GM19395 (cell line): ENCODE results near the gene TNXB.
"Not testable (repeated sequence)": the region's sequence is repeated elsewhere in the genome, so short reads cannot be mapped to it uniquely, and the experiment has no call there.

Experiments used
- ATAC-seq: cut with Tn5 transposase; IDR thresholded peaks from one replicate; pipeline ENCODE4 v1.9.1; 2021; ENCODE audit warnings: mild to moderate bottlenecking, moderate library complexity; ENCODE audit not compliant: unreplicated experiment

The TNXB gene

GRCh38 chr6:32042276-32042675, 66.9 kb downstream of the TNXB start:
- ATAC-seq = not testable (repeated sequence)

DNA sequence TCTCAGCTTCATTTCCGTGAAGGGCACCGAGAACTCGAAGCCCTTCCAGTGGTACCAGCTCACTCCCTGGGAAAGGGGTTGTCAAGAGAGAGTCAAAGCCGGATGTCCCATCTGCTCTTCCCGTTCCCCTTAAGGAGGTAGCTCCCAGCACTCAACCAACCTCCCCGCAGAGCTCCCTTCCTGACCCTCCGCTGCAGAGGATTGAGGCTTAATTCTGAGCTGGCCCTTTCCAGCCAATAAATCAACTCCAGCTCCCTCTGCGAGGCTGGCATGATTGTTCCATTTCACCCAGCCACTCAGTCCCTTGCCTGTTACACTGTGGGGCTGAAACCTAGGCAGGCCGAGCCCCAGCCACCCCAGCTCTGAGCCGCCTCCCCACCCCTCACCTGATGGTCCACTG, 67.8 kb downstream of the TNXB start:
- not testable (repeated sequence) for ATAC-seq

- not testable (repeated sequence) for ATAC-seq
Measured at GRCh38 chr6:32041050-32041321, 68.2 kb downstream of the TNXB start.

- ATAC-seq = not testable (repeated sequence)
Measured at GRCh38 chr6:32040299-32041049, 68.7 kb downstream of the TNXB start.

DNA sequence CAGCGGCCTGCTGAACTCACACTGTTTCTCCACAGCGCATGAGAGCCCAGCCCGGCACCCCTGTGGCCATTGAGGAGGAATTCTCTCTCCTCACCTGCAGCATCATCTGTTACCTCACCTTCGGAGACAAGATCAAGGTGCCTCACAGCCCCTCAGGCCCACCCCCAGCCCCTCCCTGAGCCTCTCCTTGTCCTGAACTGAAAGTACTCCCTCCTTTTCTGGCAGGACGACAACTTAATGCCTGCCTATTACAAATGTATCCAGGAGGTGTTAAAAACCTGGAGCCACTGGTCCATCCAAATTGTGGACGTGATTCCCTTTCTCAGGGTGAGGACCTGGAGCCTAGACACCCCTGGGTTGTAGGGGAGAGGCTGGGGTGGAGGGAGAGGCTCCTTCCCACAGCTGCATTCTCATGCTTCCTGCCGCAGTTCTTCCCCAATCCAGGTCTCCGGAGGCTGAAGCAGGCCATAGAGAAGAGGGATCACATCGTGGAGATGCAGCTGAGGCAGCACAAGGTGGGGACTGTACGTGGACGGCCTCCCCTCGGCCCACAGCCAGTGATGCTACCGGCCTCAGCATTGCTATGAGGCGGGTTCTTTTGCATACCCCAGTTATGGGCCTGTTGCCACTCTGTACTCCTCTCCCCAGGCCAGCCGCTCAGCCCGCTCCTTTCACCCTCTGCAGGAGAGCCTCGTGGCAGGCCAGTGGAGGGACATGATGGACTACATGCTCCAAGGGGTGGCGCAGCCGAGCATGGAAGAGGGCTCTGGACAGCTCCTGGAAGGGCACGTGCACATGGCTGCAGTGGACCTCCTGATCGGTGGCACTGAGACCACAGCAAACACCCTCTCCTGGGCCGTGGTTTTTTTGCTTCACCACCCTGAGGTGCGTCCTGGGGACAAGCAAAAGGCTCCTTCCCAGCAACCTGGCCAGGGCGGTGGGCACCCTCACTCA, 69.5 kb downstream of the TNXB start:
- ATAC-seq = not testable (repeated sequence)

GRCh38 chr6:32038878-32039277, 70.3 kb downstream of the TNXB start:
- not testable (repeated sequence) for ATAC-seq

- not testable (repeated sequence) for ATAC-seq
Measured at GRCh38 chr6:32037598-32038524, 71.3 kb downstream of the TNXB start, which contains the start of gene CYP21A2. Gene CYP21A2 (plus strand): TSS chr6:32038415. CDS start chr6:32038423, 8 bp downstream.

- ATAC-seq = not testable (repeated sequence)
Measured at GRCh38 chr6:32037136-32037535, 72.0 kb downstream of the TNXB start.

DNA sequence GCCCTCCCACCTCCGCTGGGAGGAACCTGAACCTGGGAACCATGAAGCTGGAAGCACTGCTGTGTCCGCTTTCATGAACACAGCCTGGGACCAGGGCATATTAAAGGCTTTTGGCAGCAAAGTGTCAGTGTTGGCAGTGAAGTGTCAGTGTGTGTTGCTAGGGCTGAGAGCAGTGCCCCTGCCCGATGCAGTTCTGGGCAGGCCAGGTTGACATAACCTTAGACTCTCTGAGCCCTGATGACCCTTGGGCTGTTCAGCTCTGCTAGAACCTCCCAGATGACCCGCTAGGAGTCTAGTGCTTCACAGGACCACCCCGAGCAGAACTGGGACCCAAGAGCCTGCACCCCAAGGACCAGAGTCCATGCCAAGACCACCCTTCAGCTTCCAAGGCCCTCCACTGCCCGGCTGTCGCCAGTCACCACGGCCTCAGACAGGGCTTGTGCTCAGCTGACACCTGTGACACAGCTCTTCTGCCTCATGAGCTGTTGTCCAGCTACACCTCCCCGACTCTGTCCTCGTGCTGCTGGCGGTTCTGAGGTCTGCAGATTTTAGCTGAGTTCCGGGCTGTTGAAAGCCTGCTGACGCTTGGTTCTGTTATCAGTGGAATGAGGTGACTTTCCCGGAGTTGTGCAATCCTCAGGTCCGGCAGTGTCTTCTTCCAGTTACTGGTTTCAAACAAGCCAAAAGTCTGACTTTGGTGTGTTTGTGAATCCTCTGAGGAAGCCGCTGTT, 73.7 kb downstream of the TNXB start:
- ATAC-seq = not testable (repeated sequence)

- not testable (repeated sequence) for ATAC-seq
Measured at GRCh38 chr6:32029553-32029952, 79.6 kb downstream of the TNXB start.

- not testable (repeated sequence) for ATAC-seq
Measured at GRCh38 chr6:32028631-32029030, 80.5 kb downstream of the TNXB start.

GRCh38 chr6:32022100-32022499, 87.0 kb downstream of the TNXB start:
- not testable (repeated sequence) for ATAC-seq

GRCh38 chr6:32014547-32014946, 94.6 kb downstream of the TNXB start, which contains the start of gene C4B:
Gene C4B (plus strand): TSS chr6:32014795. CDS start chr6:32014846, 51 bp downstream.
- ATAC-seq = not testable (repeated sequence)

DNA sequence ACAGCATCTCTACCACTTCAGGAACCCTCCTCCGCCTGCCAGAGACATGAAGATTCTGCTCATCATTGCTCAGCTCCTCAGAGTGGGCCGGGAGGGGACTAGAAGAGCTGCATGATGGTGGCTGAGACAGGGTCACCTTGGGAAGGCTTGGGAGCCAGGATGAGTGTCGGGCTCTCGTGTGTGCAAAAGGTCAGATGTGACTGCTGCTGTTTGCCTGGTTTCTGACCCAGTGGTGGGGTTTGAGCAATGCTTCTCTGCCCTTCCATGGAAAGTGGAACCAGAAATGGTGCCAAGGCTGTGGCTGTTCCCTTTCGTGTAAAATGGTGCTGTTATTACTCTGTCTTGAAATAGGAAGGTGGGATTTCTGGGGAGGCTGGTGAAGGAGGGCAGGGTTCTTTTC, 95.4 kb downstream of the TNXB start:
- not testable (repeated sequence) for ATAC-seq

DNA sequence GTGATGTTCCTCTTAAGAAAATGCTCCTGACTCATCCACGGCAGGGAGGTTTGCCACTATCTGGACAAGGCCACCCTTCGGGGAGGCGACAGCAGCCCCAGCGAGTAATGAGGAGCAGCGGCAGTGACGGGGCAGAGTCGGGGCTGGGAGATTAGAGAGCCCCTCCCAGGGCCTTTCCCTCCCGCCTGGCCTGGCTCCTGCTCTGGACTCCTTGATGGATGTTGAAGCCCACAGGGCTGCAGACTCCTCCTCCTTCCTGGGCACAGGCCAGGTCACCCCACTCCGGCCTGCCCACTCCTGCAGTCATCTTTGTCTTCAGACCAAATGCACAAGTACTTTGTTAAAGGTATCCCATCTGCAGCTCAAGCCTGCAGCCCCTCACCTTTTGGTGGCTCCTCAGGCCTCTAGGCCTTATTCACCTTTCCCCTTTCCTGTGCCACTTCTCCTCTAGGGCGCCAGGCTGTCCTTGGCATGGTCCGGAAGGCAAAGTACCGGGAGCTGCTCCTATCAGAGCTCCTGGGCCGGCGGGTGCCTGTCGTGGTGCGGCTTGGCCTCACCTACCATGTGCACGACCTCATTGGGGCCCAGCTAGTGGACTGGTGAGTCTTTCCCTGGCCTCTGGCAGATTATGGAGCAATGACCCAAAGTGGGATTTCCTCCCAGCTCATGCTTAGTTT, 96.1 kb downstream of the TNXB start:
- not testable (repeated sequence) for ATAC-seq

- ATAC-seq = not testable (repeated sequence)
Measured at GRCh38 chr6:32010856-32011530, 98.1 kb downstream of the TNXB start.

DNA sequence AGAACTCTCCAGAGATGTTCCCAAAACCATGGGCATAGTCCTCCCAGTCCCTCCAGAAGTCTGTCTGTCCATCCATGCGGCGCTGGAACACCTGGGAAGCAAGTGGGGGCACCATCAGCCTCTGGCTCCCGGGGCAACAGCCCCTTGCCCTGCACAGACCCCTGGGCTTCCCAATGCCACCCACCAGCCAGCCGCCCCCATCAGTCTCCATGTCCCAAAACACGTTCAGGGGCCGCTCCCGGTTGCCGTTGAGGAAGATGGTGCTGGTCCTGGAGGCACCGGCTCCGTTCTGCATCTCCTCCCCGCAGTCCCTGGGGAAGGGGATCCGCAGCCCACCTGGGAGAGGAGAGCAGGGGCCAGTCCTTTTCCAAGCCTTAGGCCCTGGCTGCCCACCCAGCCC, 99.6 kb downstream of the TNXB start:
- ATAC-seq = not testable (repeated sequence)

DNA sequence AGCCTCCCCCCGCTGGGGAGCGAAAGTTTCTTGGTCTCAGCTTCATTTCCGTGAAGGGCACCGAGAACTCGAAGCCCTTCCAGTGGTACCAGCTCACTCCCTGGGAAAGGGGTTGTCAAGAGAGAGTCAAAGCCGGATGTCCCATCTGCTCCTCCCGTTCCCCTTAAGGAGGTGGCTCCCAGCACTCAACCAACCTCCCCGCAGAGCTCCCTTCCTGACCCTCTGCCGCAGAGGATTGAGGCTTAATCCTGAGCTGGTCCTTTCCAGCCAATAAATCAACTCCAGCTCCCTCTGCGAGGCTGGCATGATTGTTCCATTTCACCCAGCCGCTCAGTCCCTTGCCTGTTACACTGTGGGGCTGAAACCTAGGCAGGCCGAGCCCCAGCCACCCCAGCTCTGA, 100.5 kb downstream of the TNXB start:
- not testable (repeated sequence) for ATAC-seq

DNA sequence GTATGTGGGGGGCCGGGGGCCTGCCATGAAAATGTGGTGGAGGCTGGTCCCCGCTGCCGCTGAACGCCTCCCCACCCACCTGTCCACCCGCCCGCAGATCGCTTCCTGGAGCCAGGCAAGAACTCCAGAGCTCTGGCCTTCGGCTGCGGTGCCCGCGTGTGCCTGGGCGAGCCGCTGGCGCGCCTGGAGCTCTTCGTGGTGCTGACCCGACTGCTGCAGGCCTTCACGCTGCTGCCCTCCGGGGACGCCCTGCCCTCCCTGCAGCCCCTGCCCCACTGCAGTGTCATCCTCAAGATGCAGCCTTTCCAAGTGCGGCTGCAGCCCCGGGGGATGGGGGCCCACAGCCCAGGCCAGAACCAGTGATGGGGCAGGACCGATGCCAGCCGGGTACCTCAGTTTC, 101.1 kb downstream of the TNXB start:
- ATAC-seq = not testable (repeated sequence)
